SU-DHL-6 (cell line): ENCODE measurements around the gene NIN.

Source experiments
- H2AFZ ChIP-seq: fragments of 200-600 bp; sonication (generic); 2 replicates; pipeline ENCODE4 v1.6.1; 2014; ENCODE audit warnings: low read depth, mild to moderate bottlenecking, moderate library complexity, mixed read lengths, antibody characterized with exemption, low read length; ENCODE audit not compliant: severe bottlenecking
- H3F3A ChIP-seq: fragments of 200-600 bp; shearing (Covaris generic); 2 replicates; pipeline ENCODE4 v1.6.0; 2016; ENCODE audit warnings: antibody characterized with exemption, mild to moderate bottlenecking; ENCODE audit not compliant: insufficient read depth
- H3K27ac ChIP-seq: fragments of 200-600 bp; sonication (generic); 2 replicates; pipeline ENCODE4 v1.5.1; 2016; ENCODE audit warnings: low read depth, mild to moderate bottlenecking, low read length, moderate library complexity, mixed read lengths
- H3K27me3 ChIP-seq: fragments of 200-600 bp; sonication (generic), shearing (Covaris generic); 2 replicates; pipeline ENCODE4 v1.6.0; 2014; ENCODE audit warnings: mild to moderate bottlenecking, low read length
- H3K36me3 ChIP-seq: fragments of 200-600 bp; sonication (generic); 2 replicates; pipeline ENCODE4 v1.6.1; 2014; ENCODE audit warnings: mild to moderate bottlenecking, low read length, mixed read lengths
- H3K4me2 ChIP-seq: fragments of 300-600, 200-600 bp; shearing (Covaris generic), sonication (generic); 2 replicates; pipeline ENCODE4 v1.6.0; 2014; ENCODE audit warnings: low read length, low read depth, mild to moderate bottlenecking; ENCODE audit not compliant: poor library complexity, severe bottlenecking
- H3K4me3 ChIP-seq: fragments of 200-600 bp; sonication (generic); 2 replicates; pipeline ENCODE4 v1.5.1; 2014; ENCODE audit warnings: antibody characterized with exemption, low read length, mild to moderate bottlenecking, mixed read lengths; ENCODE audit not compliant: insufficient read depth, poor library complexity, severe bottlenecking
- H3K79me2 ChIP-seq: fragments of 200-600 bp; sonication (generic); 2 replicates; pipeline ENCODE4 v1.6.1; 2014; ENCODE audit warnings: mild to moderate bottlenecking, low read length, moderate library complexity; ENCODE audit not compliant: insufficient read depth
- H3K9ac ChIP-seq: fragments of 200-600 bp; sonication (generic); 2 replicates; pipeline ENCODE4 v1.7.0; 2014; ENCODE audit warnings: mild to moderate bottlenecking, low read length
- H3K9me2 ChIP-seq: fragments of 200-600 bp; sonication (generic); replicated peaks from 2 replicates; pipeline ENCODE4 v1.6.1; 2014; ENCODE audit warnings: low read length; ENCODE audit not compliant: insufficient read depth
- H3K9me3 ChIP-seq: fragments of 200-600 bp; sonication (generic); 2 replicates; pipeline ENCODE4 v1.6.1; 2014; ENCODE audit warnings: low read length, mixed read lengths; ENCODE audit not compliant: insufficient read depth
- H4K20me1 ChIP-seq: fragments of 200-600 bp; sonication (generic); 2 replicates; pipeline ENCODE4 v1.6.1; 2014; ENCODE audit warnings: low read depth, mild to moderate bottlenecking, antibody characterized with exemption, low read length, moderate library complexity, mixed read lengths
- CTCF ChIP-seq: fragments of 200-600 bp; sonication (generic); IDR thresholded peaks from one replicate; pipeline ENCODE4 v1.5.1; 2017; ENCODE audit warnings: antibody characterized with exemption, mild to moderate bottlenecking, low read length, moderate library complexity; ENCODE audit not compliant: insufficient read depth, poor library complexity, severe bottlenecking
- EZH2phosphoT487 ChIP-seq: fragments of 200-600 bp; sonication (generic), shearing (Covaris generic); conservative IDR thresholded peaks from 2 replicates; pipeline ENCODE4 v1.6.1; 2018; ENCODE audit warnings: mild to moderate bottlenecking, antibody characterized with exemption, low read length, moderate library complexity, mixed read lengths

Gene NIN

DNA sequence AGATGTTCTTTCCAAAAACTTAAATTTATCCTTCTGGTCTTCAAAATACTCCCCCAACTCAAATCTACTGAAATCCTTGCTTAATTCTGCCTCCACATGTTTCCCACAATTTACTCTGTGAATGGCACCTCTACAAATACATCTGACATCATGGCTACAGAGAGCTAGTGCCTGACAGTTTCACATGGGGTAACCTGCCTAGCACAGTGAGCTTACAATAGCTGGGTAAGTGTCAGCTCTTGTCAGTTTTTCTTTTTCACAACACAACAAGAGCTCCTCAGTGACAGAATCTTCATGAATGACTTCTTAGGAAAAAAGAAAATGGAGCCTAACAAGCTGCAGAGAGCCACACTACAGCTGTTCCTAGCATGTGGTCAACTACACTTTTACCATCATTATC, 54.4 kb downstream of the NIN start:
- no peaks in the 10 kb centered on the region for H3K9me2 ChIP-seq
- no peaks in the 10 kb centered on the region for H4K20me1 ChIP-seq
- H3K79me2 ChIP-seq = peaks cover 23% of the 10 kb centered on the region; the same call in 1 of the 2 replicates
- peaks cover 15% of the 10 kb centered on the region for H3F3A ChIP-seq
- H3K4me3 ChIP-seq = no peak overlapping the region
- H3K27ac ChIP-seq = no peak overlapping the region
- TF ChIP-seq EZH2phosphoT487 (no peak), CTCF (no peak)
- H3K27me3 ChIP-seq = no peaks in the 10 kb centered on the region
- no peak overlapping the region for H3K9ac ChIP-seq
- H3K4me2 ChIP-seq = no peak overlapping the region
- no peaks in the 10 kb centered on the region for H3K9me3 ChIP-seq
- H2AFZ ChIP-seq = no peak overlapping the region
- peaks cover 43% of the 10 kb centered on the region; the same call in 1 of the 2 replicates for H3K36me3 ChIP-seq

DNA sequence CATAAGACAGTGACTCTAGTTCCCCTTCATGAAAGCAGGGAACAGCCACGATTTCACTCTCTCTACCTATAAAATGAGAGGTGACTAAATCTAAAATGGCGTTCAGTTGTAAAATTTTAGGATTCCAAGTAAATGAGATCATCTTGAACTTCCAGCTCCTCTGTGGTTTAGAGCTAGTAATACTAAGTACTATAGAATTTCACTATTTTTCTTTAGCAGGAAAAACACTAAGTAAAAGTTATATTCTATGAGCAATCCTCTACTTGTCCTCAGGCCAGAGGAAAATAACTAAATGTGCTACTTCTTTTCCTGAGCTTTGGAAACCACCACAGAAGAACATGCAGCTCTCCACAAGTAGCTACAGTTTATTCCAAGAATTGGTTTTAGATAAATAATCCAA, 55.6 kb downstream of the NIN start:
- Histone ChIP-seq H2AFZ (no peak overlapping the region), H3K27ac (no peak overlapping the region), H4K20me1 (no peaks in the 10 kb centered on the region), H3K4me3 (no peak overlapping the region), H3K9me2 (no peaks in the 10 kb centered on the region), H3K9ac (no peak overlapping the region), H3K4me2 (no peak overlapping the region), H3K36me3 (peaks cover 54% of the 10 kb centered on the region), H3K27me3 (no peaks in the 10 kb centered on the region), H3K9me3 (no peaks in the 10 kb centered on the region), H3F3A (peaks cover 15% of the 10 kb centered on the region), H3K79me2 (0 out of 2 replicates have a peak, but pooled peaks cover 13% of the 10 kb centered on the region)
- TF ChIP-seq CTCF (no peak), EZH2phosphoT487 (no peak)

GRCh38 chr14:50774542-50775267, 56.3 kb downstream of the NIN start:
- H3K27me3 ChIP-seq = no peaks in the 10 kb centered on the region

More at GRCh38 chr14:50774542-50775267, 56.3 kb downstream of the NIN start:
- no peak for TF ChIP-seq CTCF
- no peak for TF ChIP-seq EZH2phosphoT487
- H3K79me2 ChIP-seq = 0 out of 2 replicates have a peak, but pooled peaks cover 13% of the 10 kb centered on the region
- peaks cover 59% of the 10 kb centered on the region for H3K36me3 ChIP-seq
- no peaks in the 10 kb centered on the region for H3K9me3 ChIP-seq
- no peak overlapping the region for H2AFZ ChIP-seq
- peaks cover 9% of the 10 kb centered on the region for H3F3A ChIP-seq
- H3K27ac ChIP-seq = no peak overlapping the region
- H3K9me2 ChIP-seq = no peaks in the 10 kb centered on the region
- H3K9ac ChIP-seq = no peak overlapping the region
- no peak overlapping the region for H3K4me2 ChIP-seq
- H4K20me1 ChIP-seq = no peaks in the 10 kb centered on the region
- H3K4me3 ChIP-seq = no peak overlapping the region
